ENCODE measurements around the gene GBGT1. TPM values are rescaled to one million over a fixed set of nuclear protein-coding genes. Genes with fewer than 3 reads are reported as not detected.

The GBGT1 gene
- total RNA-seq, 3 donors from 2014 or later, result 14.8 to 21.3 (median 15.0) TPM

GRCh38 chr9:133126697-133127339 lies 36.9 kb downstream of the GBGT1 start:
- Histone ChIP-seq H3K27me3 (no peaks in the 10 kb centered on the region), H3K9me3 (no peaks in the 10 kb centered on the region), H3K4me1 (peaks cover 29 to 33% of the 10 kb centered on the region in 2 donors), H3K27ac (peak overlapping the region; percentile 95 to 99), H3K36me3 (no peaks in the 10 kb centered on the region), H3K4me3 (peak overlapping the region; percentile 33 to 65 (median 37))
- DNase-seq (ENCODE audit: low spot score in 2 of 2), result no peak
- TF ChIP-seq CTCF (IDR thresholded peaks at IDR 0.05), result no peak
- no peak for TF ChIP-seq POLR2AphosphoS5 (IDR thresholded peaks at IDR 0.05)
- TF ChIP-seq POLR2A (IDR thresholded peaks at IDR 0.05), result no peak
- intact Hi-C loops (cut with DNase I; ENCODE audit: low total_unique reads), result no loop called here

GRCh38 chr9:133125941-133126696 lies 37.6 kb downstream of the GBGT1 start:
- H3K36me3 ChIP-seq, result no peaks in the 10 kb centered on the region
- intact Hi-C loops (cut with DNase I; ENCODE audit: low total_unique reads), result no loop called here
- TF ChIP-seq POLR2A (IDR thresholded peaks at IDR 0.05), result no peak
- peak; percentile 22 to 76 (median 39) for TF ChIP-seq POLR2AphosphoS5 (IDR thresholded peaks at IDR 0.05)
- peak overlapping the region; percentile 33 to 65 (median 37) for H3K4me3 ChIP-seq
- DNase-seq (ENCODE audit: low spot score in 2 of 2), result no peak
- H3K9me3 ChIP-seq, result no peaks in the 10 kb centered on the region
- H3K27me3 ChIP-seq, result no peaks in the 10 kb centered on the region
- H3K4me1 ChIP-seq, result peaks cover 33 to 34% of the 10 kb centered on the region in 2 donors
- H3K27ac ChIP-seq, result peak overlapping the region; percentile 95 to 99

GRCh38 chr9:133124907-133125275 lies 38.8 kb downstream of the GBGT1 start:
- no peaks in the 10 kb centered on the region for H3K36me3 ChIP-seq
- peaks cover 33 to 34% of the 10 kb centered on the region in 2 donors for H3K4me1 ChIP-seq
- no peaks in the 10 kb centered on the region for H3K27me3 ChIP-seq
- no peaks in the 10 kb centered on the region for H3K9me3 ChIP-seq
- DNase-seq (ENCODE audit: low spot score in 2 of 2), result no peak
- H3K27ac ChIP-seq, result peak overlapping the region; percentile 3 to 28
- intact Hi-C loops (cut with DNase I; ENCODE audit: low total_unique reads), result no loop called here
- no peak for TF ChIP-seq POLR2A (IDR thresholded peaks at IDR 0.05)
- TF ChIP-seq CTCF (IDR thresholded peaks at IDR 0.05), result no peak
- TF ChIP-seq POLR2AphosphoS5 (IDR thresholded peaks at IDR 0.05), result no peak
- H3K4me3 ChIP-seq, result no peak overlapping the region

- intact Hi-C loops (cut with DNase I; ENCODE audit: low total_unique reads), result no loop called here
- no peaks in the 10 kb centered on the region for H3K9me3 ChIP-seq
- H3K27me3 ChIP-seq, result no peaks in the 10 kb centered on the region
- peaks cover 31 to 34% of the 10 kb centered on the region in 2 donors for H3K4me1 ChIP-seq
- no peak for TF ChIP-seq POLR2AphosphoS5 (IDR thresholded peaks at IDR 0.05)
- TF ChIP-seq POLR2A (IDR thresholded peaks at IDR 0.05), result no peak
- no peak for TF ChIP-seq CTCF (IDR thresholded peaks at IDR 0.05)
- no peak overlapping the region for H3K4me3 ChIP-seq
- peak overlapping the region; percentile 3 to 98 for H3K27ac ChIP-seq
- H3K36me3 ChIP-seq, result no peaks in the 10 kb centered on the region
- DNase-seq (ENCODE audit: low spot score in 2 of 2), result no peak
Observed at GRCh38 chr9:133124123-133124906, 39.4 kb downstream of the GBGT1 start.

GRCh38 chr9:133122935-133123611 lies 40.6 kb downstream of the GBGT1 start:
- DNase-seq (ENCODE audit: low spot score in 2 of 2), result peak in 1 of 2 donors; percentile 48
- Histone ChIP-seq H3K9me3 (no peaks in the 10 kb centered on the region), H3K4me3 (peak overlapping the region in 1 of 3 donors; percentile 2), H3K36me3 (no peaks in the 10 kb centered on the region), H3K27me3 (no peaks in the 10 kb centered on the region), H3K4me1 (peaks cover 28 to 39% of the 10 kb centered on the region in 2 donors), H3K27ac (peak overlapping the region; percentile 94 to 98)
- TF ChIP-seq POLR2A (IDR thresholded peaks at IDR 0.05) (no peak), CTCF (IDR thresholded peaks at IDR 0.05) (no peak)
- intact Hi-C loops (cut with DNase I; ENCODE audit: low total_unique reads), result no loop called here

Data from breast epithelium (tissue), 4 donors.